Measurements from ENCODE around the gene MTG1. TPM values are rescaled to one million over a fixed set of nuclear protein-coding genes. Genes with fewer than 3 reads are reported as not detected.
"Not testable (repeated sequence)": the region's sequence is repeated elsewhere in the genome, so short reads cannot be mapped to it uniquely, and the experiment has no call there.

The MTG1 gene
- total RNA-seq, 1 donor from 2014 or later, result 50.6 TPM

DNA sequence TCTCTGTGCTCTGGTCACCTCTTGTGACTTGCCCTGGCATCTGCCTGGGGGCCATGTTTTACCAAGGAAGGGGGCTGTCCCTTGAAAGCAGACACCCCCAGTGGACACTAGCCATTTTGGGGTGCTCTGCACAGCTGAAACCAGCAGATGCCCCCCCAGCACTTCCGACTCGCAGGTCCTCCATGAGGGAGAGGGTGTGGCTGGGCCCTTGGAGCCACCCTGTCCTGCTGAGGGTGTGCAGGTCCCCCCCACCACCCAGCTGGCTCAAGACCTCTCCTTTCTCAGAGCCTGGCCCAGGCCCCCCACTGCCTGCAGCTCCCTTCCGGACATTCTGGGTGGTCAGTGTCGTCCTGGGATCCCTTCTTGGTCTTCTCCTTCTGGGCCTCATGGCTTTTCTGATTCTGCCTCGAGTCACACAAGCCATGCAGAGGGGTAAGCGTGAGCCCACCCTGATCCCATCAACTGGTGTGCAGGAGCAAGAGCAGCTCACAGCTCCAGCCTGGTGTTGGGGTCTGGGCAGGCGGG, 72.1 kb downstream of the MTG1 start:
- peak; percentile 7 for DNase-seq (ENCODE audit: low spot score)

DNA sequence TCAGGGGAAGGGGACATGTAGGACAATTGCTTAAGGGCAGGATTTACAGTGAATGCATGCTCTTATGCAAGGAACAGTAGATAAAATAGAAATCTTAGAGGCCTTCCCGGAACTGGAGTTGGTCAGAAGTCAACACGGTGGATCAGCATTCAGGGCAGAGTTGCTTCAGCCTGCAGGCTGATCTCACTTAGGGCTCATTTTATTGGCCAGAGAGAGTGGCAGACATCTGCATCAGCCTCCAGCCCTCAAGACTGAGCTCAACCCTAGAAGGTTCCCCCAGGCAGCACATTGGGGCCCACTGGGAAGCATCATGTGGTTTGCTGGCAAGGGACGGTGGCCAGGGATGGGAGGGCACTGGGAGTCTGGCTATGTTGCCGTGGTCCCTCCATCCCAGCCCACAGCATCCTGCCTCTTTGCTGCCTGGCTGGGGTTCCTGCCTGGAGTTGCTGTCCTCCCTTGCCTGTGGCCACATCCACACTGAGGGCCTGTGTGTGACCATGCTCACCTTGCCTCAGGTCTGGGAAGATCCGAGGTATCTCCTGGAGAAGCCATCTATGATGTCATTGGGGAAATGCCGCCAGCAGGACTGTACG, 72.8 kb downstream of the MTG1 start:
- peak; percentile 7 for DNase-seq (ENCODE audit: low spot score)

DNA sequence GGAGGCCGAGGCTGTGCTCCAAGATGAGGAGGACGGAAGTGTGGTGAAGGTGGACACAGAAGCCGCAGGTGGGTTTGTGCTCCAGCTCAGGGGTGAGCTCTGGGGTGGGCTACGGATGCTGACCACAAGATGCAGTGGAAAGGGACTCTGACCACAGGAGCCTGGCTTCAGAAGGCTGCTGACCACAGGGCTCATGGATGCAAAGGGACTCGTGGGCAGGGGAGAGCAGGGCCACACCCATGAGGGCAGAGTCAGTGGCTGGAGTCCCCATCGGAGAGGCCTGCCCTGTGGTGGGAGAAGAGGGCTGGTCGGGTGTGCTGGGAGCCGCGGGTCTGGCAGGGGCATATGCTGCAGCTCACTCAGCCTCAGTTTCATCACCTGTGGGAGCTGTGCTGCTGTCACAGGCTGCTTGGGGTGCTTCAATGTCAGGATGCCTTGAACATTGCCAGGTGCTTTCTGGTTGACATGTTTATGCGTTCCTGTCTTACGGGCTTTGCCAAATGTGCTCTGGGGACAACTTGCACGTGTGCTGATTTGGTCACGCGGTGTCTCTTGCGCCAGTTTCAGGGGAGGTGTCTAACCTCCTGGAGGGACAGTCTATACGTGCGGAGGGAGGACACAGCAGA, 73.4 kb downstream of the MTG1 start:
- no peak for DNase-seq (ENCODE audit: low spot score)

DNA sequence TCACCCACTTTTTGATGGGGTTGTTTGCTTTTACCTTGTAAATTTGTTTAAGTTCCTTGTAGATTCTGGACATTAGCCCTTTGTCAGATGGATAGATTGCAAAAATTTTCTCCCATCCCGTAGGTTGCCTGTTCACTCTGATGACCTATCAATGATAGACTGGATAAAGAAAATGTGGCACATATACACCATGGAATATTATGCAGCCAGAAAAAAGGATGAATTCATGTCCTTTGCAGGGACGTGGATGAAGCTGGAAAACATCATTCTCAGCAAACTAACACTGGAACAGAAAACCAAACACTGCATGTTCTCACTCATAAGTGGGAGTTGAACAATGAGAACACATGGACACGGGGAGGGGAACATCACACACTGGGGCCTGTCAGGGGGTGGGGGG, 75.2 kb downstream of the MTG1 start:
- not testable (repeated sequence) for DNase-seq (ENCODE audit: low spot score)

DNA sequence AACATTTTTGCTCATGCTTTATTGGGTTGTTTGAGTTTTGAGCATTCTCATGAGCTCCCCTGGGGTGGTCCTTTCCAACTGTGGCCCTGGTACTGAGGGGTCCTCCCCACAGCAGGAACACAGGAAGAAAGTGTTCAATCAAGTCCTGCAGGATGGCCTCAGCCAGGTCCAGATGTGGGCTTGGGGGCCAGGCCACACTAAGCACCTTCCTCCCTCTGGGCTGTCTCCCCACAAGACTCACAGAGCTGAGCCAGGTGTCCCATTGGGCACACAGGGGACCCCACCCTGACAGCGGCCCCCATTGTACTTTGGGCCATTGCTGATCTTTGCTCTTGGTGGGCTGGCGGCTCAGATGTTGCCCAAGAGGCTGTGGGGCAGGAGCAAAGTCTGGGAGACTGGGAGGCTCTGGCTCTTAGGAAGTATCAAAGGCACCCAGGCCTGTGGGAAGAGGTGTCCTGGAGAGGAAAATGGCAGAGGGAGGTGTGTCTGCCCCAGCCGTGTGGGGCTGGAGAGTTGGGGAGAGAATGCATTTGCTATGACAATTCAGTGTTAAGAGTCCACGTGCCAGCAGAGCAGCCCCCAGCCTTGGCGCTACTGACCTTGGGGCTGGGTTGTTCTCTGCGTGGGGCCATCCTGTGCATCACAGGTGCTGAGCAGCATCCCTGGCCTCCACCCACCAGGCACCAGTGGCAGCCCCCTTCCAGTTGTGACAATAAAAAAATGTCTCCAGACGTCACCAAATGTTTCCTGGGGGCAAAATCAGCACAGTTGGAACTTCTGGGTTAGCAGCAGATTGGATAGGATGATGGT, 77.5 kb downstream of the MTG1 start:
- DNase-seq (ENCODE audit: low spot score), result no peak

Other genes with a start within 250 kb of the MTG1 start
- gene KNDC1, start 233.9 kb upstream of the MTG1 start, total RNA-seq, result 5.2 TPM
- gene UTF1, start 163.9 kb upstream of the MTG1 start, total RNA-seq, result not detected
- gene VENTX, start 156.3 kb upstream of the MTG1 start, total RNA-seq, result 2.7 TPM
- gene ADAM8, start 117.3 kb upstream of the MTG1 start, total RNA-seq, result 12.7 TPM
- gene TUBGCP2, start 85.3 kb upstream of the MTG1 start, total RNA-seq, result 56.9 TPM
- 35.9 TPM for gene ZNF511, start 85.2 kb upstream of the MTG1 start, total RNA-seq
- 0.92 TPM for gene CALY, start 57.3 kb upstream of the MTG1 start, total RNA-seq
- gene PRAP1, start 46.8 kb upstream of the MTG1 start, total RNA-seq, result 4.8 TPM
- gene FUOM, start 36.1 kb upstream of the MTG1 start, total RNA-seq, result 13.0 TPM
- 122 TPM for gene ECHS1, start 20.8 kb upstream of the MTG1 start, total RNA-seq
- gene PAOX, start 14.9 kb upstream of the MTG1 start, total RNA-seq, result 9.4 TPM
- not detected for gene SPRN, start 30.5 kb downstream of the MTG1 start, total RNA-seq
- 3.6 TPM for gene SCART1, start 59.8 kb downstream of the MTG1 start, total RNA-seq
- gene CYP2E1, start 133.2 kb downstream of the MTG1 start, total RNA-seq, result 4.7 TPM
- 3.3 TPM for gene SYCE1, start 171.4 kb downstream of the MTG1 start, total RNA-seq
- not detected for gene FRG2B, start 232.6 kb downstream of the MTG1 start, total RNA-seq